Posterior vena cava (tissue), 2 donors: ENCODE results near the gene CFD. TPM values are rescaled to one million over a fixed set of nuclear protein-coding genes. Genes with fewer than 3 reads are reported as not detected.
"Not testable (repeated sequence)": the region's sequence is repeated elsewhere in the genome, so short reads cannot be mapped to it uniquely, and the experiment has no call there.

Experiments
- DNase-seq: peaks from one replicate; pipeline ENCODE4 v3.0.0-alpha.2; 2020; ENCODE audit warnings: low spot score
- intact Hi-C, 2 donors: fragments of 100-400 bp; cut with DNase I; formaldehyde crosslinking; loops; one replicate each; pipeline versions ENCODE4 v1.14.1 to v1.14.2; 2022 to 2023
- total RNA-seq, 2 donors: library from RNA; stranded (reverse); fragmentation: NEBNext Ultra II Directional; extraction: Animal tissue kit (Norgen Biotek cat#: 25700); gene quantifications; one replicate each; pipeline ENCODE4 v1.2.1, GENCODE V29; 2021
- donor health status: DM: yes; HTN: yes; CAD: no.
- donor health status: DM: yes; HTN: yes; CAD: no.

CFD gene
- total RNA-seq, 2 donors from 2014 or later, result 122 to 297 TPM

GRCh38 chr19:823565-824121 lies 35.8 kb upstream of the CFD start:
- intact Hi-C loops, result no loop called here
- DNase-seq, result peak; percentile 64

GRCh38 chr19:824885-825284 lies 34.6 kb upstream of the CFD start:
- intact Hi-C loops, result no loop called here
- peak; percentile 80 for DNase-seq

- intact Hi-C loops, result no loop called here
- DNase-seq, result no peak
These were observed 33.4 kb upstream of the CFD start for GRCh38 chr19:825897-826644.

GRCh38 chr19:827314-827709 lies 32.2 kb upstream of the CFD start:
- intact Hi-C loops, result no loop called here

GRCh38 chr19:827710-828321 lies 31.6 kb upstream of the CFD start, which contains the start of gene AZU1:
Gene AZU1 (plus strand): TSS chr19:827837. CDS start chr19:827847, 10 bp downstream.
- intact Hi-C loops, result no loop called here
- no peak for DNase-seq

More at GRCh38 chr19:827314-827709, 32.2 kb upstream of the CFD start:
- peak; percentile 66 for DNase-seq

GRCh38 chr19:829129-829758 lies 30.2 kb upstream of the CFD start:
- peak; percentile 58 for DNase-seq
- intact Hi-C loops, result no loop called here

GRCh38 chr19:831407-832369 lies 27.8 kb upstream of the CFD start:
- intact Hi-C loops, result no loop called here
- DNase-seq, result no peak

GRCh38 chr19:834216-834615 lies 25.2 kb upstream of the CFD start:
- intact Hi-C loops, result no loop called here
- no peak for DNase-seq

- no peak for DNase-seq
- intact Hi-C loops, result no loop called here
These were observed 24.2 kb upstream of the CFD start for GRCh38 chr19:835210-835810.

- DNase-seq, result no peak
- intact Hi-C loops, result no loop called here
These were observed 18.8 kb upstream of the CFD start, which contains the start of gene PRTN3 for GRCh38 chr19:840519-841206. Gene PRTN3 (plus strand): TSS chr19:840999. CDS start chr19:841009, 10 bp downstream.

GRCh38 chr19:842802-843179 lies 16.7 kb upstream of the CFD start:
- intact Hi-C loops, DNase-seq: not testable (repeated sequence)

GRCh38 chr19:843180-843835 lies 16.2 kb upstream of the CFD start:
- DNase-seq, result peak; percentile 84
- intact Hi-C loops, result no loop called here

- peak; percentile 48 for DNase-seq
- intact Hi-C loops, result no loop called here
These were observed 15.5 kb upstream of the CFD start for GRCh38 chr19:843836-844545.

- intact Hi-C loops, result no loop called here
- DNase-seq, result peak; percentile 60
These were observed 14.9 kb upstream of the CFD start for GRCh38 chr19:844546-844971.

GRCh38 chr19:845707-846521 lies 13.6 kb upstream of the CFD start:
- intact Hi-C loops, result no loop called here
- DNase-seq, result peak; percentile 78

GRCh38 chr19:848386-848921 lies 11.0 kb upstream of the CFD start:
- intact Hi-C loops, result no loop called here
- no peak for DNase-seq
